LNCaP clone FGC (cell line): ENCODE results near the gene CEACAM3.

Experiments used
- DNase-seq: peaks from one replicate; pipeline ENCODE4 v3.0.0-alpha.2; 2011; ENCODE audit warnings: low read depth
- H3K4me3 ChIP-seq: 2 replicates; pipeline ENCODE4 v1.5.1; 2011; ENCODE audit warnings: mild to moderate bottlenecking, low read depth, low read length, control low read depth
- TF ChIP-seq, protein P1 (sequence below): IDR thresholded peaks from 2 replicates; pipeline ENCODE4 v1.5.1; 2012; ENCODE audit warnings: mild to moderate bottlenecking; ENCODE audit not compliant: control insufficient read depth, insufficient read depth; ENCODE audit errors: extremely low read depth

The CEACAM3 gene

DNA sequence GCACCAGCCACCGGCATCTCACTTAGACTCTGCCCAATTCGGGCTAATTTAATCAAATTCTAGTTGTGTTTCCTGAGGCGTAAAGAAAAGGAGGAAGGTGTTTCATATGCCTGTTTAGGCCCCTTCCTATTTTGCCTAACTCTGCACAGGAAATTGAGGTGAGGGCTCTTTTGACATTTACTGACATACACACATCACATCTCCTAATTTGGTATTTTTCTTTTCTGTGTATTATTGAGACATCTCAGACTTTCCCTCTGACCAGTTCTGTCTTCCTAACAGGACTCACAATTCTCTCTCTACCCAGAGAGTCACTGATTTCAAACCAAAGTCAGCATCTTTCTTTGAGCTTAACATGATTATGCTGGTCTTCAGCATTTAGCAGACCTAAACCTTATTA, 7.9 kb downstream of the CEACAM3 start:
- no peak for DNase-seq
- no peak overlapping the region for H3K4me3 ChIP-seq
- TF ChIP-seq, protein P1, sequence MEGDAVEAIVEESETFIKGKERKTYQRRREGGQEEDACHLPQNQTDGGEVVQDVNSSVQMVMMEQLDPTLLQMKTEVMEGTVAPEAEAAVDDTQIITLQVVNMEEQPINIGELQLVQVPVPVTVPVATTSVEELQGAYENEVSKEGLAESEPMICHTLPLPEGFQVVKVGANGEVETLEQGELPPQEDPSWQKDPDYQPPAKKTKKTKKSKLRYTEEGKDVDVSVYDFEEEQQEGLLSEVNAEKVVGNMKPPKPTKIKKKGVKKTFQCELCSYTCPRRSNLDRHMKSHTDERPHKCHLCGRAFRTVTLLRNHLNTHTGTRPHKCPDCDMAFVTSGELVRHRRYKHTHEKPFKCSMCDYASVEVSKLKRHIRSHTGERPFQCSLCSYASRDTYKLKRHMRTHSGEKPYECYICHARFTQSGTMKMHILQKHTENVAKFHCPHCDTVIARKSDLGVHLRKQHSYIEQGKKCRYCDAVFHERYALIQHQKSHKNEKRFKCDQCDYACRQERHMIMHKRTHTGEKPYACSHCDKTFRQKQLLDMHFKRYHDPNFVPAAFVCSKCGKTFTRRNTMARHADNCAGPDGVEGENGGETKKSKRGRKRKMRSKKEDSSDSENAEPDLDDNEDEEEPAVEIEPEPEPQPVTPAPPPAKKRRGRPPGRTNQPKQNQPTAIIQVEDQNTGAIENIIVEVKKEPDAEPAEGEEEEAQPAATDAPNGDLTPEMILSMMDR: no peak

DNA sequence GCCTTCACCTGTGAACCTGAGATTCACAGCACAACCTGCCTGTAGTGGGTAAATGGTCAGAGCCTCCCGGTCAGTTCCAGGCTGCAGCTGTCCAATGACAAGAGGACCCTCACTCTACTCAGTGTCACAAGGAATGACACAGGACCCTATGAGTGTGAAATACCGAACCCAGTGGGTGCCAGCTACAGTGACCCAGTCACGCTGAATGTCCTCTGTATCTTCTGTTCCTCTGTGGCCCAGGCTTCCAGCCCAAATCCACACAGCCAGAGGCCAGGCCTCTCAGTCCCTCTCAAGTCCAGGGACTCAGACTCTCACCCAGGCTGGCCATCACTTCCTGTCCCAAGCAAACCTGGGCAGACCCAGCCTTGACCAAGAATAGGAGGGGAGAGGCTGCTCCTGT, 10.8 kb downstream of the CEACAM3 start:
- TF ChIP-seq, protein P1: no peak
- no peak for DNase-seq
- no peak overlapping the region for H3K4me3 ChIP-seq

DNA sequence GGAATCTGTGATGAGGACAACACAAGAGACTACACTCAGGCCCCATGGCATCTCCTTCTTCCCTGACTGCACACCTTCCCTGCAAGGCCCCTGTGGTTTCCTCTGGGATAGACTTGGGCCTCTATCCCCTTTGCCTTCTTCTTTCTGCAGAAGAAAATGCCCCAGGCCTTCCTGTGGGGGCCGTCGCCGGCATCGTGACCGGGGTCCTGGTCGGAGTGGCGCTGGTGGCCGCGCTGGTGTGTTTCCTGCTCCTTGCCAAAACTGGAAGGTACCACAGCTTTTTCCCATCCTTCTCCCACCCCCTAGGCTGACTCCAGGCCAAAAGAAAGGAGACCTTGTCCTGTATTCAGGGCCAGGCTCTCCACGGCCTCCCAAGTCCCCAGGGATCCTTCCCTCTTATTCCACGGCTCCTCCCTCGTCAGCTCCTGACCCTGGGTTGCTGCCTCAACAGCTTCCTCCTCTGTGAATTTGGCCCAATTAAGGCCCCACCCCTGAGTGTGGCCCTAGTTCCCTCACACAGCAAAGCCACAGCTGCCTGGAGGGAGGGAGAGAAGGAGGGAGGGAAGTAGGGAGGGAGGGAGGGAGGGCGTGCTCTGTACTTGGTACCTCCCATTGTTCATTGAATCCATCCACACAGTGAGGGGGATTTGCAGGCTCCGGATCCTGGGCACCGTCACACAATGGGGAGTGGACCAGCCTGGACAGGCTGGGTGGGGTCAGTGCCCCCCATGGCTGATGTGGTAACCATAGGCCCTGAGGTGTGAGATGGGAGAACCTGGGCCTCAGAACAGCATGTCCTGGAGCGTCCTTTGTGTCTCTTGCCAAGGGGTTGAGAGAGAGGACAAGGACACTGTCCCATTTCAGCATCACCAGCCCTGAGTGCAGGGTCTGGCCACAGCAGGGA, 12.5 kb downstream of the CEACAM3 start:
- no peak overlapping the region for H3K4me3 ChIP-seq
- no peak for DNase-seq
- TF ChIP-seq, protein P1: no peak

DNA sequence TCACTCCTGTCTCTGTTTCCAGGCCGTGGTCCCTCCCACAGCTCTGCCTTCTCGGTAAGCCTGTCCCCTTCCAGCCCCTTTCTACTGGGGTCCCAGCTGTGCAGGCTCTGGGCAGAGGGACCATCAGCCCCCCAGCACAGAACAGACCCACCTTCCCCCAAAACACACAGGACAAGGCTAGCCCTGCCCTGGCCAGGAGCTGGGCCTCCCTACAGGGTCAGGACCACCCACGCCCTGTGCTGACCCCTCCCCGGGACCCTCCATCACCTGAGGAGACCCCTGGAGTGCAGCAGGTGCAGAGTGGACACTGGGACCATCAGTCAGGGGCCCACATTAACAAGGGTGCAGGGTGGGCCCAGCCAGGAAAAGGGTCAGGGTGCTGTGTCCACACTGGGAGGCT, 13.9 kb downstream of the CEACAM3 start:
- DNase-seq: no peak
- no peak overlapping the region for H3K4me3 ChIP-seq
- TF ChIP-seq, protein P1: no peak

DNA sequence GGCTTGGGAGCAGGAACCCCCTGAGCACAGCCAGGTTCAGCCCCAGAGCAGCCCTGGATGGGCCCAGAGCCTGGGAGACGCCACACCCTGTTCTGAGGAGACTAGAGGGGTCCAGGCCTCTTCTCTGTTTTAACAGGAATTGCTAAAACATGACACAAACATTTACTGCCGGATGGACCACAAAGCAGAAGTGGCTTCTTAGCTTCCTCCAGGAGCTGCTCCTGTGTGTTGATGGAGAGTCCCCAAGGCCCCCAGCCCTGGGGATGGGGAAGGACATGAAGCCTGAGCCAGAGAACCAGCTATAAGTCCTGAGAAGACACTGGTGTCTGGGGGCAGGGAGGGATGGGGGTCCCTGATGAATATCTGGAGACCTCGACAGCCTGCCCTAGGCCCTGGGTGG, 14.6 kb downstream of the CEACAM3 start:
- no peak overlapping the region for H3K4me3 ChIP-seq
- TF ChIP-seq, protein P1: no peak
- no peak for DNase-seq

DNA sequence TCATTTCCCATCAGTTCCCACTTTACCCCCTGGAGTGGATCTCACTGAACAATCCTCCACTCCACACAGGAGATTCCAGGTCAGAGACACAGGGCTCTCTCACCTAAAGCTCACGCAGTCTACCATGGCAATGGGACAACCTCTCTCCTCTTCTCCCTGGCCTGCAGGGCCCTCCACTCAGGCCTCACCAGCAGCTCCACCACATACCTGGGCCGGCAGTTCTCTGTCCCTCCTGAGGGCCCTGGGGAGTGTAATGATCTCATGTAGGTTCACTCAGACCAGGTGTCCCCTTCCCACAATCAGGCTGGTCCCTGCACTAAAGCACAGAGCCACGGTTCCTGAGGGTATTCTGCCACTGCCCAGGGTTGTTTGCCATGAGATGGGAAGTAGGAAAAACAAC, 15.6 kb downstream of the CEACAM3 start:
- TF ChIP-seq, protein P1: no peak
- no peak for DNase-seq
- no peak overlapping the region for H3K4me3 ChIP-seq

DNA sequence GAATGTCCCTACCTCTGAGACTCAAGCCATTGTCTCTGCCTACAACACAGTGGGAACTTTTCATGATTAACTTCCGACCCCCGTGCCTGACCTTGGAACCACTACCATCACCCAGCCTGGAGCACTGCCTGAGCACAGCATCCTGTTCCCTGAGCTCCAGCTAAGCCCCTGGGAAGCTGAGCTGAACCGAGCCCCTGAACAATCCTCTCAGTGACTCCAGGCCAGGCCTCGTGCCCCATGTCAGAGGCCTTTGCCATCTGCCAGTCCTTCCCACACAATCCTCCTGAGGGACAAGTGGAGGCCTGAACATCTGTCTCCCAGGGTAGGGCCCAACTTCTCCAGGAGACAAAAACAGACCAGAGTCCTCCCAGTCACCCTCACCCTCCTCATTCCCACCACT, 17.5 kb downstream of the CEACAM3 start:
- DNase-seq: no peak
- H3K4me3 ChIP-seq: no peak overlapping the region
- TF ChIP-seq, protein P1: no peak
